ENCODE results near the gene MPV17L2. TPM values are rescaled to one million over a fixed set of nuclear protein-coding genes. Genes with fewer than 3 reads are reported as not detected.

The MPV17L2 gene
- total RNA-seq, 4 donors from 2014 or later = 11.1 to 19.0 (median 15.5) TPM

GRCh38 chr19:18211683-18212082, 18.7 kb downstream of the MPV17L2 start:
- no peak overlapping the region for H3K4me3 ChIP-seq
- H3K27me3 ChIP-seq = peaks cover 0 to 10% of the 10 kb centered on the region in 2 donors
- WGBS, 2 donors = 79 to 87% methylated on average over 13 to 14 of the region's 14 CpGs
- peaks cover 0 to 7% (median 0%) of the 10 kb centered on the region in 4 donors for H3K4me1 ChIP-seq
- TF ChIP-seq EP300 (IDR thresholded peaks at IDR 0.05) (no peak), CTCF (IDR thresholded peaks at IDR 0.05) (no peak), POLR2A (IDR thresholded peaks at IDR 0.05) (no peak)
- no peak for DNase-seq (ENCODE audit: low spot score in 2 of 2)
- no peak overlapping the region for H3K27ac ChIP-seq
- H3K36me3 ChIP-seq = no peaks in the 10 kb centered on the region
- H3K9me3 ChIP-seq = no peaks in the 10 kb centered on the region

DNA sequence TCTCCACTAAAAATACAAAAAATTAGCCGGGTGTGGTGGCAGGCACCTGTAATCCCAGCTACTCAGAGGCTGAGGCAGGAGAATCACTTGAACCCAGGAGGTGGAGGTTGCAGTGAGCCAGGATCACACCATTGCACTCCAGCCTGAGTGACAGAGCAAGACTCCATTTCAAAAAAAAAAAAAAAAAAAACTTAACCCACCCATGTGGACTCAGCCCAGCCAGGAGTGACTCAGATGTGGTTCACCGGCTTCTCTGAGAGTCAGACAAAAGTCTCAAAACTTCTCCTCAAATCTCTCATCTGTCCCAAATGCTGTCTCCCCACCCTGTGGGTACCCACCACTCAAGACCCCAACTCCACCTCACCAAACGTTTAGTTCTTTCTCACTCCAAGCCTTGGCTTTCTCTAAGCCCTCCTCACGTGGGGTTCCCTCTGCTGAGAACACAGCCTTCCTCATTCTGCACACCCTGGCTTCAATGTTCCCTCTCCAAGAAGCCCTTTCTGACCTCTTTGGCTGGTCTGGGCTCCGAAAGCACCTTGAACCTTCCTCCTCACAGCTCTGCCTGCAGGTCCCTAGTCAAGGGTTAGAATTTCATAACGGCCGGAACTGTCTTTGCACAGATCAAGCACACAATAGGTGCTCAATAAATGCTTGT, 21.9 kb downstream of the MPV17L2 start:
- 65 to 69% methylated on average over 7 of the region's 7 CpGs for WGBS, 2 donors
- DNase-seq (ENCODE audit: low spot score in 2 of 2) = no peak
- Histone ChIP-seq H3K36me3 (no peaks in the 10 kb centered on the region), H3K9me3 (no peaks in the 10 kb centered on the region), H3K4me1 (no peaks in the 10 kb centered on the region), H3K27ac (no peak overlapping the region), H3K27me3 (peaks cover 0 to 8% of the 10 kb centered on the region in 2 donors), H3K4me3 (no peak overlapping the region)
- no peak for TF ChIP-seq EP300 (IDR thresholded peaks at IDR 0.05)
- no peak for TF ChIP-seq CTCF (IDR thresholded peaks at IDR 0.05)
- no peak for TF ChIP-seq POLR2A (IDR thresholded peaks at IDR 0.05)

- H3K9me3 ChIP-seq = no peaks in the 10 kb centered on the region
- H3K4me3 ChIP-seq = no peak overlapping the region
- 94 to 96% methylated on average over 6 to 8 of the region's 8 CpGs for WGBS, 2 donors
- peaks cover 0 to 26% of the 10 kb centered on the region in 2 donors for H3K27me3 ChIP-seq
- no peak overlapping the region for H3K27ac ChIP-seq
- TF ChIP-seq POLR2A (IDR thresholded peaks at IDR 0.05) (no peak), CTCF (IDR thresholded peaks at IDR 0.05) (no peak), EP300 (IDR thresholded peaks at IDR 0.05) (no peak)
- no peaks in the 10 kb centered on the region for H3K36me3 ChIP-seq
- peaks cover 0 to 6% (median 0%) of the 10 kb centered on the region in 4 donors for H3K4me1 ChIP-seq
- no peak for DNase-seq (ENCODE audit: low spot score in 2 of 2)
These were observed 23.8 kb downstream of the MPV17L2 start for GRCh38 chr19:18216789-18217188.

DNA sequence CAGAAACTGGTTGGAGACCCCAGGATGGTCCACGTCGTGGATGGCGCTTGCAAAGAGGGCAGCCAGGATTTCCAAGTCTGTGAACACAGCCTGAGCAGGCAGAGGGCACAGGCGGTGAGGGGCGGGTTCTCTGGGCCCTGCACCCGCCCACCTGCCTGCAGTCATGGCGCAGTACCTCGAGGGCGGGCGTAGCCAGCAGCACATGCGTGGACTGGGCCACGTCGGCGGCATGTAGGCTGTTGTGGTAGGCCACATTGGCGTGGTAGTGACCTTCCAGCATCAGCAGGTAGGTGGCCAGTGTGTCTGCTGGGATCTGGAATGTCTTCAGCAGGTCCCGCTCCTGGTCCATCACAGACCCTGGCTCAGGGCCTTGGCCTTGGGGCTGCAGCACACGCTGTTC, 25.1 kb downstream of the MPV17L2 start:
- peaks cover 0 to 29% of the 10 kb centered on the region in 2 donors for H3K27me3 ChIP-seq
- no peak overlapping the region for H3K4me3 ChIP-seq
- H3K36me3 ChIP-seq = no peaks in the 10 kb centered on the region
- peaks cover 0 to 6% (median 0%) of the 10 kb centered on the region in 4 donors for H3K4me1 ChIP-seq
- 81 to 92% methylated on average over 12 to 17 of the region's 17 CpGs for WGBS, 2 donors
- DNase-seq (ENCODE audit: low spot score in 2 of 2) = no peak
- TF ChIP-seq POLR2A (IDR thresholded peaks at IDR 0.05) (no peak), CTCF (IDR thresholded peaks at IDR 0.05) (no peak), EP300 (IDR thresholded peaks at IDR 0.05) (no peak)
- H3K9me3 ChIP-seq = no peaks in the 10 kb centered on the region
- H3K27ac ChIP-seq = no peak overlapping the region

- Histone ChIP-seq H3K27me3 (peaks cover 0 to 29% of the 10 kb centered on the region in 2 donors), H3K9me3 (no peaks in the 10 kb centered on the region), H3K4me3 (no peak overlapping the region), H3K4me1 (peaks cover 0 to 6% (median 0%) of the 10 kb centered on the region in 4 donors), H3K27ac (no peak overlapping the region), H3K36me3 (no peaks in the 10 kb centered on the region)
- no peak for DNase-seq (ENCODE audit: low spot score in 2 of 2)
- no peak for TF ChIP-seq EP300 (IDR thresholded peaks at IDR 0.05)
- no peak for TF ChIP-seq CTCF (IDR thresholded peaks at IDR 0.05)
- TF ChIP-seq POLR2A (IDR thresholded peaks at IDR 0.05) = no peak
- WGBS, 2 donors = 86 to 92% methylated on average over 3 of the region's 3 CpGs
These were observed 25.6 kb downstream of the MPV17L2 start for GRCh38 chr19:18218600-18218999.

Measured in tibial nerve (tissue), 4 donors.